GM23248 (cell line): ENCODE data around the gene TELO2. TPM values are rescaled to one million over a fixed set of nuclear protein-coding genes. Genes with fewer than 3 reads are reported as not detected.
A peak's percentile ranks its signal among the peaks of the same experiment; 100 is the strongest.

ENCODE experiments used
- DNase-seq: peaks from one replicate; pipeline ENCODE4 v3.0.0-alpha.2; 2015
- H2AFZ ChIP-seq: fragments of 200-600 bp; sonication (generic); 2 replicates; pipeline ENCODE4 v1.6.1; 2016; ENCODE audit warnings: antibody characterized with exemption
- H3F3A ChIP-seq: fragments of 200-600 bp; sonication (generic); 2 replicates; pipeline ENCODE4 v1.6.1; 2016; ENCODE audit warnings: mild to moderate bottlenecking, antibody characterized with exemption, mixed run types; ENCODE audit not compliant: insufficient read depth
- H3K27ac ChIP-seq: fragments of 200-600 bp; sonication (generic); 2 replicates; pipeline ENCODE4 v1.5.1; 2016; ENCODE audit warnings: mild to moderate bottlenecking
- H3K27me3 ChIP-seq: fragments of 200-600 bp; sonication (generic); replicated peaks from 2 replicates; pipeline ENCODE4 v1.6.1; 2016; ENCODE audit warnings: mild to moderate bottlenecking; ENCODE audit not compliant: insufficient read depth
- H3K36me3 ChIP-seq: fragments of 200-600 bp; sonication (generic); 2 replicates; pipeline ENCODE4 v1.6.1; 2016; ENCODE audit warnings: low read depth, mild to moderate bottlenecking
- H3K4me1 ChIP-seq: fragments of 200-600 bp; sonication (generic); 2 replicates; pipeline ENCODE4 v1.6.1; 2016; ENCODE audit warnings: mild to moderate bottlenecking; ENCODE audit not compliant: insufficient read depth
- H3K4me2 ChIP-seq: fragments of 200-600 bp; sonication (generic); one replicate; pipeline ENCODE4 v1.6.1; 2016; ENCODE audit warnings: mild to moderate bottlenecking; ENCODE audit not compliant: unreplicated experiment
- H3K4me3 ChIP-seq: fragments of 200-600 bp; sonication (generic); 2 replicates; pipeline ENCODE4 v1.5.1; 2016; ENCODE audit warnings: mild to moderate bottlenecking
- H3K79me2 ChIP-seq: fragments of 200-600 bp; sonication (generic); 2 replicates; pipeline ENCODE4 v1.6.1; 2016; ENCODE audit warnings: mild to moderate bottlenecking; ENCODE audit not compliant: insufficient read depth
- H3K9ac ChIP-seq: fragments of 200-600 bp; sonication (generic); 2 replicates; pipeline ENCODE4 v1.6.1; 2016; ENCODE audit warnings: mild to moderate bottlenecking
- H3K9me2 ChIP-seq: fragments of 200-600 bp; sonication (generic); 2 replicates; pipeline ENCODE4 v1.6.1; 2016; ENCODE audit warnings: mixed run types, mild to moderate bottlenecking, moderate library complexity; ENCODE audit not compliant: insufficient read depth
- H3K9me3 ChIP-seq: fragments of 200-600 bp; sonication (generic); one replicate; pipeline ENCODE4 v1.6.1; 2017; ENCODE audit warnings: low read depth
- H4K20me1 ChIP-seq: fragments of 200-600 bp; sonication (generic); 2 replicates; pipeline ENCODE4 v1.6.0; 2016; ENCODE audit not compliant: insufficient read depth
- EZH2 ChIP-seq: fragments of 200-600 bp; sonication (generic); IDR thresholded peaks from 2 replicates; pipeline ENCODE4 v1.6.1; 2018; ENCODE audit warnings: antibody characterized with exemption, mild to moderate bottlenecking; ENCODE audit not compliant: insufficient read depth, poor library complexity, severe bottlenecking
- EZH2phosphoT487 ChIP-seq: fragments of 200-600 bp; sonication (generic); IDR thresholded peaks from 2 replicates; pipeline ENCODE4 v1.6.1; 2018; ENCODE audit warnings: antibody characterized with exemption, moderate library complexity, mild to moderate bottlenecking, low read depth; ENCODE audit not compliant: insufficient read depth
- WGBS, 2 experiments: methylation state at CpG; one replicate each; pipeline ENCODE4 v1.1.6; 2015 to 2017; ENCODE audit warnings: low lambda C conversion rate in 2 of 2, low coverage in 1 of 2; ENCODE audit errors: missing lambda C conversion rate in 2 of 2; 5-methylcytosine and 5-hydroxymethylcytosine counted together
- in situ Hi-C: fragments of 300-500 bp; cut with MboI; formaldehyde crosslinking; loops from 2 replicates; pipeline ENCODE4 v1.15.0; 2020
- polyA plus RNA-seq: library from polyadenylated mRNA; unstranded; fragments of >200 nt; fragmentation: Nextera tagmentation; extraction: Ambion mirVana; gene quantifications from 2 replicates; pipeline ENCODE4 v1.2.1, GENCODE V29; 2016
- total RNA-seq: library from RNA; depleted of rRNA; stranded (reverse); fragments of >200 nt; shearing (Covaris generic); gene quantifications from 2 replicates; pipeline ENCODE4 v1.2.3, GENCODE V29; 2014

TELO2 gene
- total and polyA plus RNA-seq, 2 experiments from 2014 or later = 29.3 to 30.5 TPM

GRCh38 chr16:1528921-1529537 lies 35.9 kb downstream of the TELO2 start:
- Histone ChIP-seq H2AFZ (no peak overlapping the region), H3F3A (peaks cover 10% of the 10 kb centered on the region), H3K36me3 (no peaks in the 10 kb centered on the region), H3K79me2 (peaks cover 2% of the 10 kb centered on the region; the same call in 1 of the 2 replicates), H3K27ac (no peak overlapping the region), H3K27me3 (no peaks in the 10 kb centered on the region), H3K9me2 (no peaks in the 10 kb centered on the region), H3K9me3 (no peaks in the 10 kb centered on the region), H3K4me1 (peaks cover 31% of the 10 kb centered on the region), H3K9ac (no peak overlapping the region), H3K4me2 (no peak overlapping the region), H4K20me1 (no peaks in the 10 kb centered on the region), H3K4me3 (no peak overlapping the region)
- in situ Hi-C loops = no loop called here
- no peak for TF ChIP-seq EZH2
- no peak for TF ChIP-seq EZH2phosphoT487
- no peak for DNase-seq
- WGBS, 2 experiments = 91 to 97% methylated on average over 21 to 24 of the region's 29 CpGs

GRCh38 chr16:1530349-1530882 lies 37.3 kb downstream of the TELO2 start:
- Histone ChIP-seq H3K9ac (peak overlapping the region; percentile 52), H3K9me3 (no peaks in the 10 kb centered on the region), H3K79me2 (peaks cover 16% of the 10 kb centered on the region), H3K9me2 (no peaks in the 10 kb centered on the region), H3K36me3 (no peaks in the 10 kb centered on the region), H3F3A (peaks cover 14% of the 10 kb centered on the region), H3K4me1 (peaks cover 37% of the 10 kb centered on the region), H3K4me2 (peak overlapping the region; percentile 52), H4K20me1 (no peaks in the 10 kb centered on the region), H3K27me3 (no peaks in the 10 kb centered on the region), H3K27ac (peak overlapping the region; percentile 71), H3K4me3 (no peak overlapping the region), H2AFZ (peak overlapping the region; percentile 61)
- DNase-seq = no peak
- 49% methylated on average over 22 of the region's 27 CpGs for WGBS, 2 experiments
- TF ChIP-seq EZH2phosphoT487 (no peak), EZH2 (no peak)
- in situ Hi-C loops = no loop called here

GRCh38 chr16:1530883-1531637 lies 37.9 kb downstream of the TELO2 start:
- Histone ChIP-seq H3K9me3 (no peaks in the 10 kb centered on the region), H3K27me3 (no peaks in the 10 kb centered on the region), H3K36me3 (no peaks in the 10 kb centered on the region), H4K20me1 (no peaks in the 10 kb centered on the region), H3K27ac (peak overlapping the region; percentile 71), H3F3A (peaks cover 14% of the 10 kb centered on the region), H3K4me3 (0 out of 2 replicates have a peak overlapping the region, but pooled peaks have one; percentile 39), H3K9me2 (no peaks in the 10 kb centered on the region), H2AFZ (peak overlapping the region; percentile 61), H3K9ac (peak overlapping the region; percentile 52), H3K79me2 (peaks cover 22% of the 10 kb centered on the region), H3K4me1 (peaks cover 39% of the 10 kb centered on the region), H3K4me2 (peak overlapping the region; percentile 52)
- DNase-seq = peak; percentile 91
- in situ Hi-C loops = no loop called here
- TF ChIP-seq EZH2phosphoT487 (no peak), EZH2 (no peak)
- WGBS, 2 experiments = 8 to 10% methylated on average over 35 of the region's 35 CpGs

- Histone ChIP-seq H4K20me1 (no peaks in the 10 kb centered on the region), H3K9ac (peak overlapping the region; percentile 52; the same call in 1 of the 2 replicates), H3K36me3 (no peaks in the 10 kb centered on the region), H3K4me2 (peak overlapping the region; percentile 52), H2AFZ (no peak overlapping the region), H3K4me1 (peaks cover 39% of the 10 kb centered on the region), H3K27me3 (no peaks in the 10 kb centered on the region), H3K79me2 (peaks cover 28% of the 10 kb centered on the region), H3K4me3 (no peak overlapping the region), H3K9me2 (no peaks in the 10 kb centered on the region), H3F3A (peaks cover 14% of the 10 kb centered on the region), H3K27ac (peak overlapping the region; percentile 71; the same call in 1 of the 2 replicates), H3K9me3 (no peaks in the 10 kb centered on the region)
- in situ Hi-C loops = no loop called here
- peak; percentile 25 for DNase-seq
- TF ChIP-seq EZH2phosphoT487 = no peak
- TF ChIP-seq EZH2 = no peak
- WGBS, 2 experiments = 58 to 62% methylated on average over 14 of the region's 14 CpGs
Observed at GRCh38 chr16:1531638-1531910, 38.4 kb downstream of the TELO2 start.
